K562 (cell line): ENCODE results near the gene ERCC6L. TPM values are rescaled to one million over a fixed set of nuclear protein-coding genes. Genes with fewer than 3 reads are reported as not detected.
A peak's percentile ranks its signal among the peaks of the same experiment; 100 is the strongest.

Experiments
- ATAC-seq: fragments of 200-7000 bp; cut with Tn5 transposase; 3 replicates; pipeline ENCODE4 v1.9.1; 2020; ENCODE audit warnings: moderate library complexity
- BruUV-seq: library from RNA; stranded (reverse); fragments of 400-500 nt; replicated peaks from 2 replicates; lab custom pipeline; 2021; lab: Mats Ljungman, UMichigan
- CTCF ChIA-PET: fragments of 300-600 bp; formaldehyde crosslinking; extraction: SDS; loops from one replicate; lab custom pipeline; 2021; ENCODE audit warnings: low intra/inter-chr PET ratio; lab: Yijun Ruan, JAX
- POLR2A ChIA-PET: fragments of 300-600, 350-650 bp; sonication (Branson Sonifier 250); formaldehyde crosslinking; extraction: SDS; loops from one replicate; lab custom pipeline; 2021; ENCODE audit warnings: antibody characterized with exemption, inconsistent platforms; lab: Yijun Ruan, JAX
- DNase-seq, 4 experiments: peaks; one replicate each; pipeline versions ENCODE4 v3.0.0 to v3.0.0-alpha.2; 2011 to 2018; ENCODE audit warnings: low spot score in 3 of 4, mixed read lengths in 3 of 4; ENCODE audit errors: extremely low read depth in 1 of 4
- FAIRE-seq: peaks from 2 replicates; lab custom pipeline; 2011; peaks lifted over from hg19 to GRCh38; lab: Jason Lieb, UNC
- H2AFZ ChIP-seq: 2 replicates; pipeline ENCODE4 v1.6.0; 2011; ENCODE audit warnings: low read depth, low read length, control low read depth, inconsistent platforms
- H3K27ac ChIP-seq: fragments of 200-600 bp; 3 replicates; pipeline ENCODE4 v1.8.0; 2011; ENCODE audit warnings: low read depth, mild to moderate bottlenecking, control low read depth, inconsistent platforms, low read length, moderate library complexity, mixed read lengths; ENCODE audit errors: extremely low read depth
- H3K27me3 ChIP-seq, 2 experiments: fragments of 300-600 bp in 1 of 2; 2 replicates in 1 of 2; 3 replicates in 1 of 2; pipeline versions ENCODE4 v1.6.0 to v1.8.0; 2011; ENCODE audit warnings: inconsistent platforms in 2 of 2, low read length in 2 of 2, mild to moderate bottlenecking in 1 of 2, mixed read lengths in 1 of 2, moderate library complexity in 1 of 2; ENCODE audit not compliant: control insufficient read depth in 2 of 2, insufficient read depth in 2 of 2
- H3K36me3 ChIP-seq: fragments of 300-600 bp; 3 replicates; pipeline ENCODE4 v1.8.0; 2011; ENCODE audit warnings: mild to moderate bottlenecking, low read length, inconsistent platforms; ENCODE audit not compliant: control insufficient read depth, insufficient read depth
- H3K4me1 ChIP-seq, 2 experiments: fragments of 200-600 bp in 1 of 2; replicated peaks in 1 of 2; 2 replicates in 1 of 2; 3 replicates in 1 of 2; pipeline versions ENCODE4 v1.5.1 to v1.8.0; 2011; ENCODE audit warnings: inconsistent platforms in 2 of 2, low read length in 2 of 2, mild to moderate bottlenecking in 1 of 2, mixed read lengths in 1 of 2, moderate library complexity in 1 of 2; ENCODE audit not compliant: control insufficient read depth in 2 of 2, insufficient read depth in 2 of 2
- H3K4me2 ChIP-seq: 2 replicates; pipeline ENCODE4 v1.6.1; 2011; ENCODE audit warnings: low read length, control low read depth, inconsistent platforms, mixed read lengths; ENCODE audit not compliant: insufficient read depth
- H3K4me3 ChIP-seq: fragments of 200-600 bp; sonication (generic), shearing (Covaris generic); 2 replicates; pipeline ENCODE4 v1.5.1; 2016; ENCODE audit warnings: control low read depth, inconsistent platforms
- H3K79me2 ChIP-seq: fragments of 200-600 bp; 3 replicates; pipeline ENCODE4 v1.8.0; 2011; ENCODE audit warnings: low read length, inconsistent platforms; ENCODE audit not compliant: control insufficient read depth, insufficient read depth
- H3K9ac ChIP-seq, 2 experiments: 2 replicates each; pipeline versions ENCODE4 v1.6.0 to v1.6.1; 2011; ENCODE audit warnings: low read depth in 2 of 2, low read length in 2 of 2, control low read depth in 1 of 2, inconsistent platforms in 1 of 2, mild to moderate bottlenecking in 1 of 2, mixed read lengths in 1 of 2; ENCODE audit not compliant: insufficient read depth in 1 of 2
- H3K9me1 ChIP-seq: one replicate; pipeline ENCODE4 v1.6.0; 2011; ENCODE audit warnings: inconsistent platforms, mild to moderate bottlenecking, low read length, moderate library complexity; ENCODE audit not compliant: control insufficient read depth, insufficient read depth
- H3K9me3 ChIP-seq: replicated peaks from 2 replicates; pipeline ENCODE4 v1.5.1; 2011; ENCODE audit warnings: low read depth, low read length, inconsistent platforms; ENCODE audit not compliant: control insufficient read depth, insufficient read depth
- H4K20me1 ChIP-seq: replicated peaks from 2 replicates; pipeline ENCODE4 v1.6.1; 2011; ENCODE audit warnings: low read length, inconsistent platforms, mixed read lengths; ENCODE audit not compliant: control insufficient read depth, insufficient read depth
- ARID4B ChIP-seq: sonication (generic); formaldehyde crosslinking; IDR thresholded peaks from 2 replicates; pipeline ENCODE4 v1.8.0; 2022; ENCODE audit warnings: mild to moderate bottlenecking, missing genetic modification reagents
- BDP1 ChIP-seq: IDR thresholded peaks from 3 replicates; pipeline ENCODE4 v1.6.1; 2011; ENCODE audit not compliant: insufficient read length, insufficient read depth
- BRD9 ChIP-seq: fragments of 450-650 bp; IDR thresholded peaks from 2 replicates; pipeline ENCODE4 v1.6.1; 2018; ENCODE audit warnings: low read depth; ENCODE audit not compliant: partially characterized antibody
- HCFC1 ChIP-seq: IDR thresholded peaks from 2 replicates; pipeline ENCODE4 v1.6.1; 2012; ENCODE audit warnings: low read depth, low read length, improper control_type of control experiment
- MAFK ChIP-seq: IDR thresholded peaks from 2 replicates; pipeline ENCODE4 v1.6.1; 2011; ENCODE audit warnings: low read length, improper control_type of control experiment
- MECOM ChIP-seq: fragments of 250-450 bp; sonication (Bioruptor Pico); IDR thresholded peaks from 2 replicates; pipeline ENCODE4 v1.8.0; 2022; ENCODE audit warnings: inconsistent platforms
- MNT ChIP-seq, 2 experiments: fragments of 450-650 bp; conservative IDR thresholded peaks; 2 replicates each; pipeline ENCODE4 v1.6.1; 2017; ENCODE audit warnings: mild to moderate bottlenecking in 2 of 2, moderate library complexity in 2 of 2
- NR0B1 ChIP-seq: fragments of 450-650 bp; IDR thresholded peaks from one replicate; pipeline ENCODE4 v1.6.1; 2018; ENCODE audit warnings: mild to moderate bottlenecking, moderate library complexity; ENCODE audit not compliant: partially characterized antibody
- NUFIP1 ChIP-seq: fragments of 450-650 bp; IDR thresholded peaks from 2 replicates; pipeline ENCODE4 v1.6.1; 2018; ENCODE audit not compliant: partially characterized antibody
- PTBP1 ChIP-seq: fragments of 200-400 bp; formaldehyde crosslinking; IDR thresholded peaks from 2 replicates; pipeline ENCODE4 v1.6.1; 2017; ENCODE audit warnings: low read depth, low read length
- RCOR1 ChIP-seq, 2 experiments: IDR thresholded peaks; 2 replicates each; pipeline ENCODE4 v1.6.1; 2012; ENCODE audit warnings: low read depth in 2 of 2, low read length in 2 of 2, borderline replicate concordance in 1 of 2, improper control_type of control experiment in 1 of 2
- SMARCA5 ChIP-seq: fragments of 450-650 bp; IDR thresholded peaks from 2 replicates; pipeline ENCODE4 v1.6.1; 2016
- THAP7 ChIP-seq: fragments of 250-450 bp; sonication (Bioruptor Pico); IDR thresholded peaks from 2 replicates; pipeline ENCODE4 v1.5.0; 2021
- YBX1 ChIP-seq: fragments of 450-650 bp; IDR thresholded peaks from 2 replicates; pipeline ENCODE4 v1.7.1; 2016; ENCODE audit warnings: mild to moderate bottlenecking
- ZBTB17 ChIP-seq: fragments of 450-650 bp; formaldehyde crosslinking; IDR thresholded peaks from 2 replicates; pipeline ENCODE4 v1.4.0; 2020; ENCODE audit warnings: mild to moderate bottlenecking
- ZNF146 ChIP-seq: IDR thresholded peaks from one replicate; pipeline ENCODE4 v1.6.1; 2018; ENCODE audit warnings: missing compliant biosample characterization; ENCODE audit not compliant: unreplicated experiment
- WGBS: fragments of 100-300 bp; shearing (Covaris generic); methylation state at CpG from one replicate; pipeline ENCODE4 v1.1.6; 2016; ENCODE audit warnings: low coverage, mixed read lengths; ENCODE audit not compliant: insufficient coverage; ENCODE audit errors: missing lambda C conversion rate; 5-methylcytosine and 5-hydroxymethylcytosine counted together
- in situ Hi-C: fragments of 300-500 bp; cut with MboI; formaldehyde crosslinking; loops from 4 replicates; pipeline ENCODE4 v1.15.0; 2018; ENCODE audit warnings: inconsistent platforms, mixed read lengths
- intact Hi-C: fragments of 100-400 bp; cut with micrococcal nuclease; formaldehyde crosslinking; loops from 2 replicates; pipeline ENCODE4 v1.14.2; 2022
- polyA plus RNA-seq, 8 experiments: library from polyadenylated mRNA; depleted of rRNA in 4 of 8; stranded (reverse) in 5 of 8; unstranded in 3 of 8; fragments of >200 nt; fragmentation: Nextera tagmentation in 2 of 8; fragmentation: Illumina TruSeq in 1 of 8; extraction: Ambion mirVana in 2 of 8; extraction: Trizol in 1 of 8; gene quantifications; 2 replicates each; pipeline versions ENCODE4 v1.2.1 to v1.2.3, GENCODE V29; 2011 to 2014; ENCODE audit warnings: inconsistent platforms in 1 of 8, missing spikeins in 1 of 8
- total RNA-seq, 7 experiments: library from RNA; depleted of rRNA in 6 of 7; stranded (reverse); fragments of >200 nt in 6 of 7; fragmentation: Illumina TruSeq in 2 of 7; extraction: Trizol in 2 of 7; gene quantifications; 2 replicates each; pipeline versions ENCODE4 v1.2.1 to v1.2.3, GENCODE V29; 2011 to 2021; ENCODE audit warnings: low replicate concordance in 1 of 7

Gene ERCC6L
- total and polyA plus RNA-seq, 9 of the 15 experiments (the other 6 are each of a cell fraction or from before 2014, with no cell fraction given): 6.4 to 17.4 (median 11.9) TPM

GRCh38 chrX:72180539-72180938, 58.3 kb downstream of the ERCC6L start:
- no peaks in the 10 kb centered on the region for H3K9me3 ChIP-seq
- peak overlapping the region; percentile 83; the same call in 1 of the 2 replicates for H3K4me3 ChIP-seq
- peak overlapping the region; percentile 84 for H3K27ac ChIP-seq
- peaks cover 0 to 7% of the 10 kb centered on the region in 2 experiments; a peak in 3 of 5 replicates for H3K4me1 ChIP-seq
- H2AFZ ChIP-seq: peak overlapping the region; percentile 90
- POLR2A ChIA-PET: interaction anchor here (1.1 to 1.2 kb wide), 2 partner anchors 15 to 28 kb away, joined by 3 to 7 read pairs; no protein-coding TSS in a partner anchor
- FAIRE-seq: no peak
- no peaks in the 10 kb centered on the region for H3K27me3 ChIP-seq
- H4K20me1 ChIP-seq: no peaks in the 10 kb centered on the region
- BruUV-seq: no TSS peak
- peaks cover 17% of the 10 kb centered on the region for H3K79me2 ChIP-seq
- H3K4me2 ChIP-seq: peak overlapping the region; percentile 96
- peak in 1 of 4 experiments; percentile 3 for DNase-seq
- in situ Hi-C loops: no loop called here
- ATAC-seq: no peak
- intact Hi-C loops: no loop called here
- peak overlapping the region in 1 of 2 experiments; percentile 88; a peak in 2 of 4 replicates for H3K9ac ChIP-seq
- H3K9me1 ChIP-seq: no peaks in the 10 kb centered on the region
- no peaks in the 10 kb centered on the region; the same call in 2 of the 3 replicates for H3K36me3 ChIP-seq
- CTCF ChIA-PET: no interaction called here
- WGBS: 0% methylated on average over 1 of the region's 1 CpG
- TF ChIP-seq PTBP1 (no peak), ZNF146 (no peak), HCFC1 (no peak), BDP1 (no peak), THAP7 (CRISPR knock-in tag) (no peak), MNT (conservative IDR thresholded peaks at IDR 0.05) (no peak), BRD9 (no peak), NR0B1 (no peak), ARID4B (CRISPR knock-in tag) (no peak), SMARCA5 (0 out of 2 replicates have a peak, but pooled peaks have one; percentile 44), YBX1 (no peak), ZBTB17 (CRISPR knock-in tag) (no peak), NUFIP1 (no peak), MECOM (CRISPR knock-in tag) (no peak), RCOR1 (IDR thresholded peaks at IDR 0.05; ENCODE audit: borderline replicate concordance in 1 of 2, low read depth in 2 of 2, low read length in 2 of 2) (peak; percentile 42 to 44; a peak in 1 of 4 replicates), MAFK (no peak)
